H1 (cell line): ENCODE data around the gene SYF2.

Experiments
- RAD21 ChIP-seq, 2 experiments: IDR thresholded peaks in 1 of 2; conservative IDR thresholded peaks in 1 of 2; 2 replicates each; pipeline ENCODE4 v1.6.1; 2011; ENCODE audit warnings: low read depth in 2 of 2, low read length in 2 of 2, improper control_type of control experiment in 1 of 2, inconsistent platforms in 1 of 2, mild to moderate bottlenecking in 1 of 2, moderate library complexity in 1 of 2
- TF ChIP-seq, protein P1 (sequence below), 3 experiments: IDR thresholded peaks; 1 replicate in 2 of 3; 2 replicates in 1 of 3; pipeline versions ENCODE4 v1.5.1 to v1.6.1; 2011; ENCODE audit warnings: low read length in 3 of 3, mild to moderate bottlenecking in 3 of 3, inconsistent platforms in 2 of 3, low read depth in 1 of 3, moderate library complexity in 1 of 3; ENCODE audit not compliant: insufficient read depth in 1 of 3; ENCODE audit errors: control extremely low read depth in 1 of 3

DNA sequence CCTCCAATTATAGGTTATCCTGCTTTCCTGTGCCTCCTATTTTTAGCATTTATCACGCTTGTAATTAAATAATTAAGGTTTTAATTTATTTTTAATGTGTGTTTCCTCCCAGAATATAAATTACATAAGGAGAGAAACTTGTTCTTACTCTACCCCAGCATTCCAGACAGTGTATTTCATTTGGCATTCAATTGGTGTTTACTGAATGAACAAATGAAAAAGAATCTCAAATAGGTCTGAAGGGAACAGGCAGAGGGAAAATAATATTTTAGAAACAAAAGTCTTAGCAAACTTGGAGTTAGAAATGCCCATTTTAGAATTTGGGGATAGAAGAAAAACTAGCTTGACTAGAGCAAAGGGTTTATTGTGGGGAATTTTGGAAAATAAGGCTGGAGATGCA, 24.9 kb upstream of the SYF2 start:
- TF ChIP-seq RAD21 (IDR thresholded peaks at IDR 0.05 in 1 of 2, conservative IDR thresholded peaks at IDR 0.05 in 1 of 2; ENCODE audit: low read depth in 2 of 2, low read length in 2 of 2) = no peak
- TF ChIP-seq, protein P1, sequence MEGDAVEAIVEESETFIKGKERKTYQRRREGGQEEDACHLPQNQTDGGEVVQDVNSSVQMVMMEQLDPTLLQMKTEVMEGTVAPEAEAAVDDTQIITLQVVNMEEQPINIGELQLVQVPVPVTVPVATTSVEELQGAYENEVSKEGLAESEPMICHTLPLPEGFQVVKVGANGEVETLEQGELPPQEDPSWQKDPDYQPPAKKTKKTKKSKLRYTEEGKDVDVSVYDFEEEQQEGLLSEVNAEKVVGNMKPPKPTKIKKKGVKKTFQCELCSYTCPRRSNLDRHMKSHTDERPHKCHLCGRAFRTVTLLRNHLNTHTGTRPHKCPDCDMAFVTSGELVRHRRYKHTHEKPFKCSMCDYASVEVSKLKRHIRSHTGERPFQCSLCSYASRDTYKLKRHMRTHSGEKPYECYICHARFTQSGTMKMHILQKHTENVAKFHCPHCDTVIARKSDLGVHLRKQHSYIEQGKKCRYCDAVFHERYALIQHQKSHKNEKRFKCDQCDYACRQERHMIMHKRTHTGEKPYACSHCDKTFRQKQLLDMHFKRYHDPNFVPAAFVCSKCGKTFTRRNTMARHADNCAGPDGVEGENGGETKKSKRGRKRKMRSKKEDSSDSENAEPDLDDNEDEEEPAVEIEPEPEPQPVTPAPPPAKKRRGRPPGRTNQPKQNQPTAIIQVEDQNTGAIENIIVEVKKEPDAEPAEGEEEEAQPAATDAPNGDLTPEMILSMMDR (IDR thresholded peaks at IDR 0.05; ENCODE audit: control extremely low read depth in 1 of 3, insufficient read depth in 1 of 3, low read depth in 1 of 3, low read length in 3 of 3) = no peak
